DOHH2 (cell line): Measurements from ENCODE around the gene GSG1L2.

Experiments
- CTCF ChIP-seq: fragments of 200-600 bp; sonication (generic); IDR thresholded peaks from one replicate; pipeline ENCODE4 v1.5.1; 2014; ENCODE audit warnings: antibody characterized with exemption, mild to moderate bottlenecking, low read depth, low read length; ENCODE audit not compliant: poor library complexity, severe bottlenecking
- EZH2phosphoT487 ChIP-seq: fragments of 200-600 bp; sonication (generic); IDR thresholded peaks from 2 replicates; pipeline ENCODE4 v1.6.1; 2017; ENCODE audit warnings: borderline replicate concordance, mild to moderate bottlenecking, antibody characterized with exemption, low read length, moderate library complexity, mixed read lengths

- TF ChIP-seq CTCF (no peak), EZH2phosphoT487 (no peak)
Observed at GRCh38 chr17:9830711-9831110, 8.8 kb upstream of the GSG1L2 start.
